KBM-7 (cell line): ENCODE measurements around the gene GSTO2.
"Not testable (repeated sequence)": the region's sequence is repeated elsewhere in the genome, so short reads cannot be mapped to it uniquely, and the experiment has no call there.

Source experiments
- DNase-seq: peaks from one replicate; pipeline ENCODE4 v3.0.0-alpha.2; 2015
- in situ Hi-C: fragments of 300-500 bp; cut with MboI; formaldehyde crosslinking; loops from 2 replicates; pipeline ENCODE4 v1.14.3; 2020; ENCODE audit warnings: low sequenced_read_pairs, low pct_unique_long_range_greater_than_20kb, mixed read lengths

The GSTO2 gene

DNA sequence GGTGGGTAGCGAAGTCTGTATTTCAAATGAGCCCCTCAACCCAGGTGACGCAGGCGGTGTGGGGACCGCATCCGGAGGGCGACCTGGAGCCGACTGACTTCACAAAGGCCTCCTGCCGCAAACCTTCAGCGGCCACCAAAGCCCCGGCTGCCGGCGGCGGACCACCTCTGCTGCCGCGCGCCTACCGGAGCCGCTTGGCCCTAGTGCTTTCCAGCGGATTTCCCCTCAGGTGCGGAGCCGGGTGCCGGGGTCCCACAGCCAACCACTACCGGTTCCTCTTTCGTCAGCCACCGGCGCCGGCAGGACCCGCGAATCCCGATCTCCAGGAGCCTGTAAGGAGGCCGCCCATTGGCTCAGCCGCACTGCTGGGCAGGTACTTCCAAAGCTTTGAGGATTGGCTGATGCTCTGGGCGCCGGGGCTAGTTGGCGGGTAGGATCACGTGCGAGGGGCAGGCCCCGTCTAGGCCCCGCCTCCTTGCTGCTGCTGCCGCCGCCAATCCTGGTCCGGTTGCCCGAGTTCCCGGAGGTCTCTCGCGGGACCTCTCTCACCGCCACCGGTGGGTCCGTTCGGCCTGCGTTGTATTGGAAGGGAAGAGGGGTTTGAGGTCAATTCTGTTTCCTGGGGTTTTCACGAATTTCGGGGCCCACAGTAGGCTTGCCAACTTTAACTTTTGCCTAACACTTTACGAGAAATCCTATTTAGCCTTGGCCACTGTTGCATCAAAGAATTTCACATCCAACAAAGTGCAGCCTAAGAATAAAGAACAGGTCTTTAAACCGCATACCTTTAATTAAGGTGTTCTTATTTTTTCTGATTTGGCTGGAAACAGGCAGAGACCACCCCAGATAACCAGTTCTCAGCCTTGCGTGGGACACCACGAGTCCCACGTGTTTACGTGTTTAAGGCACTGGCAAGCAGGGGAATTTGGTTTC is at the start of gene GSTO2:
Gene GSTO2, plus strand, starts transcription at position 472 of the 933 bp plus-strand sequence. CDS start 5,732 bp downstream, outside the sequence.
- in situ Hi-C loops = no loop called here
- DNase-seq = peak; percentile 99

DNA sequence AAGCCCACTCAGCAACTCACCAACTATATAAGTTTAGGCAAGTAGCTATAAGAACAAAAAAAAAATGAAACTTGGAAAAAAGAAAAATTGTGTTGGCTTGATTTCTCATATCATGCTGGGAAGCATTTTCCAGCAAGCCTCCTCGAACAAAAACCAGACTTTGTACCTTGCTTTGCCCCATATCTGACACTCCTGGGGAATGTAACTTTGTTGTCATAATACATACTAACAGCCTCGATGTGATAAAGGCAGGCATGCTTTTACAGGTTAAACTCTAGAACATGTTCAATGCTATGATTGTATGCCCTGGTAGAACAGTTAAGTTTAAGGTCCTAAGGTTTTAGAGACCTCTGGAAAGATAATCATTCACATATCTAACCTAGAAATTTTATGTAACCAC is 48.5 kb upstream of the GSTO2 start:
- no peak for DNase-seq
- in situ Hi-C loops = no loop called here

DNA sequence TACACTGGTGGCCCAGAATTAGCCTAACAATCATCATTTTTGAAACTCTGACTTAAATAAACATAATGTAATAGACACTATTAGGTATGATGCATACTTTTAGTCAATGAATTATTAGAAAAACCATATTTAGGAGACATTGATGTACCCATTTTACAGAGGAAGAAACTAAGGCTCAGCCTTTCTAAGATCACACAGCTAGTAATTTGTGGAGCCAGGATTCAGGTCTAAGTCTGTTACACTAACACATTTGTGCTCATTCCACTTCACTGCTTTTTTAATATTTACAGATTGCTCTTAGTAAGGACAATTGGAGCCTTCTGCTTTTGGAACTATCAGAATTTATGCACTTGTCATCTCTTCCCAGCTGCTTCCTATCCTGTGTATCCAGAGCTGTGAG is 45.7 kb upstream of the GSTO2 start:
- no peak for DNase-seq
- in situ Hi-C loops = no loop called here

DNA sequence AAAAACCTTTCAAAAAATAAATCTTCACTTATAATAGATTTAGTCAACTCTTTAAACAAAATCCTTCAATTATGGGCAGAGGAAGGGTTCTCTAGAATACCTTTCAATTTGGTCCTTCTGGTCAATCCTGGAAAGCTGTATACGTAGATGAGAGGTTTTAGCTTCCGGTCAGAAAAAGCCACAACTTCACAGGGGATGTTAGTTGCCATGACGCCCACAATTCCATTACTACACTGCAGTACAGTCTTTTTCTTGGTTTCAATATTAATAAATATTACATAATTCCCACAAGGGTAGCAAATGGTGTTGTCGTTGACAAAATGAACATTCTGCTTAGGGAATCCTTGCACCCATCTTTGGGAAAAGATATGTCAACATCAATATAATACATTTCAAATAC is 38.5 kb upstream of the GSTO2 start:
- DNase-seq = no peak

DNA sequence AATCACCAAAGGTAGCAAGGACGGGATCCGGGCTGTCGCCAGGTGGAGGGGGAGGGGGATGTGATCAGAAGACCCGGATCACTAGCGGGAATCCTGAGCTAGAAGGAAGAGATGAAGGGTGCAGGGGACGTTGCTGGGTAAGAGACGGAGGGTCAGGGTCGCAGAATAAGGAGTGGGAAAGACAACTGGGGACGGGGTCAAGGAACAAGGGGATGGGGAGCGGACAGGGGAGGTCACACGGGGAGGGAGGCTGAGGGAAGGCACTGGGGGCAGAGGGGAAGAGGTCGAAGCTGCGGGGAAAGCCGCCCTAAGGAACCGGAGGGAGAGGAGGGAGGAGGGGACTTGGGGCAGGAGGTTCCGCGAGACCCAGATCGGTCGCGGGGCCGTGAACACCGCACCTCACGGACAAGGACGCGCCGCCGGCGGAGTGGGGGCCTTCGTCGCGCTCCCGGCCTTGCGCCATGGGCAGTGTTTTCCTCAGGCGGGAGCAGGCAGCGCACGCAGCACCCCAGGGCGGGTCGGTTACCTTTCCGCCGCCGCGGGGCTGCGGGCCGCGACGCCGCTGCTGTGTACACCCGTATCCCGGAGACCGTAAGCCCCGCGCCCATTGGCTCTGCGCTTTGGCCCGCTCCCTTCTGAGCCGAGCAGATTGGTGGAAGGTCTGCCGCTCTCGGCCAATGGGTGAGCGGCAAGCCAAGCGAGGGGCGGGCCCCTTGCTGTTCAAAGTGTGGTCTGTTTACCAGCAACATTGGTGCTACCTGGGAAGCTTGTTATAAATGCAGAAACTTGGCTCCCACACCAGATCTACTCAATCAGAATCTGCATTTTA is 37.0 kb upstream of the GSTO2 start, which contains the start of gene CFAP43:
Gene CFAP43, minus strand, starts transcription at position 581 of the 829 bp plus-strand sequence. Its CDS starts 118 bp downstream, at position 463.
- in situ Hi-C loops = no loop called here
- peak; percentile 97 for DNase-seq

More for the DNA sequence above, 38.5 kb upstream of the GSTO2 start:
- in situ Hi-C loops = no loop called here

DNA sequence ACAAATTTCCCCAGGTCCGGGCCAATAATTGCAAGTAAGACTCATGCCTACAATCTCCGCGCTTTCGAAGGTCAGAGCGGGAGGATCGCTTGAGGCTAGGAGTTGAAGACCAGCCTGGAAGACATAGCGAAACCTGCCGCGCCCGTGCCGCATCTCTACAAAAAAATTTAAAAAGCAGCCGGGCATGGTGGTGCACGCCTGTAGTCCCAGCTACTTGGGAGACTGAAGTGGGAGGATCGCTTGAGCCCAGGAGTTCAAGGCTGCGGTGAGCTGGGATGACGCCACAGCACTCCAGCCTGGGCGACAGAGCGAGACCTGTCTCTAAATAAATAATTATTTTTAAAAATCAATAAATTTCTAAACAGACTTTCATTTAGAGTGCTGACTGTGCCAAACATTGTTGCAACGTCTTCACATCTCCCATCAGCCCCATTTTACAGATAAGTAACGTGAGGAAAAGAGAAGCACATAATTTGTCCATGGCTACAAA is 36.3 kb upstream of the GSTO2 start:
- in situ Hi-C loops = no loop called here
- DNase-seq = no peak

DNA sequence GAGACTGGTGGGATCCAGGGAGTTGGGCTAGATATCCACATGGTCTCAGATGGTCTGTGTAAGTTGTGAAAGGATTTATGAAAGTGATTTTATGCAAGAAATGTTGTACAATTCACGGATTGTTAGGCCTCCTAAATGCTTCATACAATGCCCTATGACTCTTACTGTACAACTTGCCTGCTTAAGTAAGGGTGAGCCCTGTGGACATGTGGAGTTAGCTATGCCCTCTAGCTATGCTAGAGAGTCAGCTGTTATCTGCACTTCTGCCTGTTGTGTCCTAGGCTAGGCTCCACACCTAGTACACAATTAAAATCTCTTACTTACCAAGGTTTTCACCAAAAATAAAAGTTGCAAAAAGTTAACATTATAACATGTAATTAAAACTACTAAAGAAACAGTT is 35.2 kb upstream of the GSTO2 start:
- in situ Hi-C loops = no loop called here
- no peak for DNase-seq

DNA sequence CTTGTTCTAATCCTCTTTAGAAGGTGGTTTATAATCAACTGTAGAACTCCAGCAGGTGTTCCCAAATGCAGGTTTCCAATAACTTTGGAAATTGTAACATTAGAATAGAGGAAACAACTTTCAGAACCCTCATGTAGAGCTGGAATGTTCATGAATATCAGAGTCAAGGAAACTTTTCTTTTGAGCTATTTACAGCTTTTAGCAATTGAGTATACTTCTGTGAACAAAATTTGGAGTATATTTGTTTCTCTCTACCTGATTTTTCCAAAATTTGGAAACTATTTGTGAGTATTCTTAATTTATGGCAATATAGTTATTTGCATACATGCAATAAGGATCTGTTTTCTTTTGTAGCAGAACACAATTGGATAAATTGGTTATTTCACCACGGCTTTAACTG is 34.0 kb upstream of the GSTO2 start:
- no peak for DNase-seq
- in situ Hi-C loops = no loop called here

DNA sequence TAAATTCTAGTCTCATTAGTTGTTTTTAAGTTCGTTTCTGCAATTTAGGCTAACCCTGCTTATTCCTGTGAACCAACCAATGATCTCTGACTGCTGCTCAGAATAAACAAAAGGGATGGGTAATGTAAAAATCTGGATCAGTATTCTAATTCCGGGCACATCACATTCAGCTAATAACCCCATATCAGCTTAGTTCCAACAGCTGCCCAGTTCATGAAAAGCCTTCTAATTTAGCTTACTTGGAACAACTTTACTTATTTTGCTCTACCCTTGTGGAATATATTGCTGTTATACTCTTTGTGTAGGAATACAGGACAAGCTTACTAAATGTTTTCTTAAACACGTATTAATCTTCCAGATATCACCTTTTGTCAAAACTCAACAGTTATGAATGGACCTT is 33.2 kb upstream of the GSTO2 start:
- in situ Hi-C loops = no loop called here
- DNase-seq = no peak

DNA sequence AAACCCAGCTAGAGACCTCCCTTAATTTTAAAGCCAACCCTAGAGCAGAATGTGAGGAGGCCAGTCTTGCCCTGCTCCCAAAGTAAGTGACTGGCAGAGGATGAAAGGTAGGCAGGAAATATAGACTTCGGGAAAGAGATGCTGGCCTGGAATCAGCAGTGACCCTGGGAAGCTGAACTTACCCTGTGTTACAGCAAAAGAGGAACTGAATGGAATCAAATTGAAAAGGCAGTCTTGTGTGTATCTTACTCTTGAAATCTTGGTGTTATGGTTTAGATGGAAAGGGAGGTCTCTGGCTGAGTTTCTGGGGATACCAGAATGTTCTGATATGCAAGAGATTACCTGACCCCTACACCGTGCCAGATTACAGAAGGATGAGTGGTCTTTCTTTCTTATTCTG is 28.9 kb upstream of the GSTO2 start:
- in situ Hi-C loops = no loop called here
- no peak for DNase-seq

DNA sequence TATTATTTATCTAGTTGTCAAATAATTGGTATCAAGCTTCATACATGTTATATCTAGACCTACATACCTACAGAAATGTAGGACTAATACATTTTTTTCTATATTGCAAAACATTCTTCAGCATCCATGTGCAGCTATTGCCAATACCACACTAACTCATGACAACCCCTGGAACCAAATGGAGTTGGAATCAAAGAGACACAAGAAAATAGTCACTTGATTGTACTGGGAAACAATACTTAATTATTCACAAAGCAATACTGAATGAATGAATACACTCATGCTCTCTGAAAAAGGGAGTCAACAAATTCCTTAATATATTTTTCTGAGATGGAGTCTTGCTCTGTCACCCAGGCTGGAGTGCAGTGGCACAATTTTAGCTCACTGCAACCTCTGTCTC is 26.4 kb upstream of the GSTO2 start:
- DNase-seq = no peak
- in situ Hi-C loops = no loop called here

DNA sequence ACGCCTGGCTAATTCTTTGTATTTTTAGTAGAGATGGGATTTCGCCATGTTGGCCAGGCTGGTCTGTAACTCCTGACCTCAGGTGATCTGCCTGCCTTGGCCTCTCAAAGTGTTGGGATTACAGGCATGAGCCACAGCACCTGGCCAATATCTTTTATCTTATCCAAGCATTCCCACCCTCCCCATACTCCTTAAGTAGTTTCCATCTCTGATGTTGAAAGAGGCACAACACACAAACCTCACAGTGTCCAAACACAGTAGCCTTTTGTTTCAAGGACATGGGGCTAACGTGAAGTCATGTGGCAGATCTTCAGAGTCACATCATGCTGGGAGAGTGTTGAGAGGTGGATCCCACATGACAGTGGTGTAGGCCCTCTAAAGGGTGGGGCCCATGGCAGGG is 26.0 kb upstream of the GSTO2 start:
- DNase-seq, in situ Hi-C loops: not testable (repeated sequence)

DNA sequence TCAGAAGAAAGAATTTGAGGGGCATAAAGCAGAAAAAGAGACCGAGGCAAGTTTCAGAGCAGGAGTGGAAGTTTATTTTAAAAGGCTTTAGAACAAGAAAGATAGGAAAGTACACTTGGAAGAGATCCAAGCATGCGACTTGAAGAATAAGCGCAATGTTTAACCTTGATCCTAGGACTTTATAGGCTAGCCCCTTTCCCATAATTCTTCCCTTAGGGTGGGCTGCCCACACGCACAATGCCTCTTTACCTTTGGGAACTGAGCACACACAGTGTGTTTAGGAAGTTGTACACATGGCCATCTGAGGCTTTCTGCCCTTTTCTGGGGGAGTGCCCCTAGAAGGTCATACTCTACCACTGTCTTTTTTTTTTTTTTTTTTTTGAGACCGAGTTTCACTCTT is 25.5 kb upstream of the GSTO2 start:
- in situ Hi-C loops = no loop called here
- no peak for DNase-seq

DNA sequence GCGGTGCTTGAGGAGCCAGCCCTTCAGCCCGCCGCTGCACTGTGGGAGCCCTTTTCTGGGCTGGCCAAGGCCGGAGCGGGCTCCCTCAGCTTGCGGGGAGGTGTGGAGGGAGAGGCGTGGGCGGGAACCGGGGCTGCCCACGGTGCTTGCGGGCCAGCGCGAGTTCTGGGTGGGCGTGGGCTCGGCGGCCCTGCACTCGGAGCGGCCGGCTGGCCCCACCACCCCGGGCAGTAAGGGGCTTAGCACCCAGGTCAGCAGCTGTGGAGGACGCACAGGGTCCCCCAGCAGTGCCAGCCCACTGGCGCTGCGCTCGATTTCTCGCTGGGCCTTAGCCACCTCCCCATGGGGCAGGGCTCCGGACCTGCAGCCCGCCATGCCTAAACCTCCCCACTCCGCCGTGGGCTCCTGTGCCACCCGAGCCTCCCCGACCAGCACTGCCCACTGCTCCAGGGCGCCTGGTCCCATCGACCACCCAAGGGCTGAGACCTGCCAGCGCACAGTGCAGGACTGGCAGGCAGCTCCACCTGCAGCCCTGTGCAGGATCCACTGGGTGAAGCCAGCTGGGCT is 23.8 kb upstream of the GSTO2 start:
- no peak for DNase-seq
- in situ Hi-C loops = no loop called here

DNA sequence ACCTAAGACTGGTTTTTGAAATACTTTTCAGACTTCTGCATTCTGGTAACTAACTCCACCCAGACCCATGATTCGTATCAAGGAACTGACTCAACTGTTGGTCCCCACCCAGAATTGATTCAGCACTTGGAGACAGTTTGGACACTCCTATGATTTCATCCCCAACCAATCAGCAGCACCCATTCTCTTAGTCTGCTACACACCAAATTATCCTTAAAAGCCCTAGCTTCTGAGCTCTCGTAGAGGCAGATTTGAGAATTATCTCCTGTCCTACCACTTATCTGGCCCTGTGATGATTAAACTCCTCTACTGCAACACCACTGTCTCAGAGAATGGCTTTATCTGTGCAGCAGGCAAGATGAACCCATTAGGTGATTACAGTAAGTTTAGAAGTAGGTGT is 22.0 kb upstream of the GSTO2 start:
- in situ Hi-C loops = no loop called here
- DNase-seq = no peak

DNA sequence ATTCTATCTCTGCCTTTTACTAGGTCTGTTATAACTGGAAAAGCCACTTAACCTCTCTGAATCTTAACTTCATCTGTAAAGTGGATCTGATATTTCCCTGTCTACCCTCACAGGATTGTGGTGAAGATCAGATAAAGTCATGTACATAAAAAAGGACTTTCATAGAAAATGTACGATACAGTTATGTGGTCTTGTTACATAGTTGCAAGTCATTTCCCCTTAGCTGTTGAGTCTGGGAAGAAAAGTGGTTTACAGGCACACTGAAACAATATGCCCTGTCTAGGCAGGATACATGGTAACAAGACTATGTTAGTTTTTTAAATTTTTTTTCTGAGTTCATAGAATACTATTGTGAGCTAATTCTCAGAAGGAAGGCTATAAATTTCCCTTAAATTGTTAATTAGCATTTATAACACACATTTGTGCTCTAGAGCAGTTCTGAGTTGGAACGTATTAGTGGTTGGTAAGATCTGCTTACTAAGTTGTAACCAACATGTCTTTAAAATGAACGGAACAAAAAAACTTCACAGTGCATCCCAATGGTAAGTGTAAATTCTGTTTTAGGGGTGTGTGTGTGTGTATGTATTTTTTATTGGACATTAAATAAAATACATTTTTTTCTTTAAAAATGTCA is 21.4 kb upstream of the GSTO2 start:
- peak; percentile 50 for DNase-seq
- in situ Hi-C loops = no loop called here

DNA sequence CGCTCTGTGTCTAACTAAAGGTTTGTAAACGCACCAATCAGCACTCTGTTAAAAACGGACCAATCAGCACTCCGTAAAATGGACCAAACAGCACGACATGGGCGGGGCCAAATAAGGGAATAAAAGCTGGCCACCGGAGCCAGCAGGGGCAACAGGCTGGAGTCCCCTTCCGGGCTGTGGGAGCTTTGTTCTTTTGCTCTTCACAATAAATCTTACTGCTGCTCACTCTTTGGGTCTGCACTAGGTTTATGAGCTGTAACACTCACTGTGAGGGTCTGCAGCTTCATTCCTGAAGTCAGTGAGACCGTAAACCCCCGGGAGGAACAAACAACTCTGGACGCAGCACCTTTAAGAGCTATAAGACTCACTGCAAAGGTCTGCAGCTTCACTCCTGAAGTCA is 20.1 kb upstream of the GSTO2 start:
- in situ Hi-C loops, DNase-seq: not testable (repeated sequence)

DNA sequence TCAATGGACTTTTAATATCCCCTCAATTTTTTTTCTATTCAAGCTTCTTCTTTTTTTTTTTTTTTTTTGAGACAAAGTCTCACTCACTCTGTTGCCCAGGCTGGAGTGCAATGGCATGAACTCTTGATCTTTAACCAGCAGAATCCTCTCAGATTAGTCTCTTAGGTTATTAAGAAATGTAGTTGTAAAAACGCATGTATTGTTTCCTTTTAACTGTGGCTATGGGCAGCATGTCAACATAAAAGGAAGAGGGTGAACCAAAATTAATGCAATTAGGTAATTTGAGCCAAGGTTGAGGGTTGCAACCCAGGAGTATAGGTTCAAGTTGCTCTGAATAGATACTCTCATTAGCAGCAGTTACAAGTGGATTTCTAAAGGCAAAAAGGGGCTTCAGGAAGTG is 18.6 kb upstream of the GSTO2 start:
- no peak for DNase-seq
- in situ Hi-C loops = no loop called here

DNA sequence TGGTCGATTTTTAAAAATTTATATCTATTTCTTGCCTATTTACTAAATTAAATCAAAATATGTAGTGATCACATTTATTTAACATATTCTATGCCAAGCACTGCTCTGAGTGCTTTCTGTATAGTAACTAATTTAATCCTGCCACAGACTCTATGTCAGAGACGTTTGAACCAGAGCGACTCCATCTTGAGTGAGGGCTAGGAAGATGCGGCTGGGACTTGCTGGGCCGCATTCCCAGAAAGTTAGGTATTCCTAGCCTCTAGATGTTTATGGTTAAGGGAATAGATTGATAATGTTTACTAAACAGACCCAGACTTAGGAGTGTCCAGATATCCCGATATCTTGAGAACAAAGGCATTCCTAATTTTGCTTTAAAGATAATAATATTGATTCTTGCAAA is 17.5 kb upstream of the GSTO2 start:
- in situ Hi-C loops = no loop called here
- DNase-seq = no peak
